GM13977 (cell line): Measurements from ENCODE around the gene METAP1D.

Experiments
- DNase-seq: peaks from one replicate; pipeline ENCODE4 v3.0.0; 2012; ENCODE audit warnings: low spot score
- in situ Hi-C: fragments of 300-500 bp; cut with MboI; formaldehyde crosslinking; loops from one replicate; pipeline ENCODE4 v1.12.0; 2022; ENCODE audit warnings: low sequenced_read_pairs, low pct_unique_long_range_greater_than_20kb, mixed read lengths, inconsistent platforms; ENCODE audit not compliant: unreplicated experiment
- TF ChIP-seq, protein P1 (sequence below): IDR thresholded peaks from 2 replicates; pipeline ENCODE4 v1.5.1; 2012; ENCODE audit warnings: mild to moderate bottlenecking, control low read depth; ENCODE audit not compliant: insufficient read depth; ENCODE audit errors: extremely low read depth, missing control alignments

METAP1D gene

DNA sequence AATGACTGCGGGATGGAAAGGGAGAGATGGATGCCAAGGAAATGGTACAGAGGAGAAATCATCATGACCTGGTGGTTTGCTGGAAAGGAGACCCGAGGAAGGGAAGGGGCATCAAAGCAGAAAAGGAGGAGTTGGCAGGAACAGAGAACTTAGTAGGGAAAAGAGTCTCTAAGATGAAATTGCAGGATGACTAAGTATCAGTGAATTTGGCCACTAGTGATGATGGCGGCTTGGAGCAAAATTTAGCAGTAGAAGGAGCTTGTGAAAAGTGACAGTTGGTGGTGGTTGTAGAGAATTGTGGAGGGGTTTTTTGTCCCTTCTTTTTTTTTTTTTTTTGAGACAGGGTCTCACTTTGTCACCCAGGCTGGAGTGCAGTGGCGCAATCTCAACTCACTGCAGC is 10.1 kb downstream of the METAP1D start:
- DNase-seq, result no peak
- in situ Hi-C loops, result no loop called here
- TF ChIP-seq, protein P1, sequence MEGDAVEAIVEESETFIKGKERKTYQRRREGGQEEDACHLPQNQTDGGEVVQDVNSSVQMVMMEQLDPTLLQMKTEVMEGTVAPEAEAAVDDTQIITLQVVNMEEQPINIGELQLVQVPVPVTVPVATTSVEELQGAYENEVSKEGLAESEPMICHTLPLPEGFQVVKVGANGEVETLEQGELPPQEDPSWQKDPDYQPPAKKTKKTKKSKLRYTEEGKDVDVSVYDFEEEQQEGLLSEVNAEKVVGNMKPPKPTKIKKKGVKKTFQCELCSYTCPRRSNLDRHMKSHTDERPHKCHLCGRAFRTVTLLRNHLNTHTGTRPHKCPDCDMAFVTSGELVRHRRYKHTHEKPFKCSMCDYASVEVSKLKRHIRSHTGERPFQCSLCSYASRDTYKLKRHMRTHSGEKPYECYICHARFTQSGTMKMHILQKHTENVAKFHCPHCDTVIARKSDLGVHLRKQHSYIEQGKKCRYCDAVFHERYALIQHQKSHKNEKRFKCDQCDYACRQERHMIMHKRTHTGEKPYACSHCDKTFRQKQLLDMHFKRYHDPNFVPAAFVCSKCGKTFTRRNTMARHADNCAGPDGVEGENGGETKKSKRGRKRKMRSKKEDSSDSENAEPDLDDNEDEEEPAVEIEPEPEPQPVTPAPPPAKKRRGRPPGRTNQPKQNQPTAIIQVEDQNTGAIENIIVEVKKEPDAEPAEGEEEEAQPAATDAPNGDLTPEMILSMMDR, result no peak

DNA sequence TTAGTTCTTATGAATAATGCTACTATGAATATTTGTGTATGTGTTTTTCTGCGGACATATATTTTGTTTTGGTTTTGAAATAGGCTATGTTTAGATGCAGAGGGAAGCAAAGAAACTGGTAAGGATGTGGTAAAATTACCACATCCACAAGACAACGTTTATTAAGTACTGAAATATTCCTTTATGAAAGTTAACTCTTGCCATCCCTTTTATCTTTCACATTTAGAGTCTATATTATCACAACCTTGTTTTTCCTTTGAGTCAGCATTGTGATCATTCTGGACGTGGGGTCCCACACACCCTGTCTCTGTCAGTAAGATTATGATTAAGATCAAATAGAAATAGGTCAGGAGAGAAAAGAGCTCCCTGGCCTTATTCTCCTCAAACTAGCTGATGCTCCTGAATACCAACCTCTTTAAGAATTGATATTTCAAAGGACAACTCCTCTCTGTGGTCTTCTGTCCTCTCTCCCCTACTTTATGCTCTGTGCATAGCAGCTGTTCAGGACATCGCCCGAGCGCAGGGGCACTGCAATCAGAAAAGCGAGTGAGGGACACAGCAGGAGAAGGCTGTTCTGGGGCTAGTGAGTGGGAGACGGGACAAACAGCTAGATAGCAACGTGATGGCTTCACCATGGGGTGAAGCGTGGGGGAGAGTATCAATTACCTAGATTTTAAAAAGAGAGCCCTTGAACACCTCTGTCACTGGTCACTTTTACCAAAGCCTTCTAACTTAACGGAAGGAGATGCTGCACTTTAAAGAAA is 12.2 kb downstream of the METAP1D start:
- in situ Hi-C loops, result no loop called here
- no peak for DNase-seq
- TF ChIP-seq, protein P1, result no peak

DNA sequence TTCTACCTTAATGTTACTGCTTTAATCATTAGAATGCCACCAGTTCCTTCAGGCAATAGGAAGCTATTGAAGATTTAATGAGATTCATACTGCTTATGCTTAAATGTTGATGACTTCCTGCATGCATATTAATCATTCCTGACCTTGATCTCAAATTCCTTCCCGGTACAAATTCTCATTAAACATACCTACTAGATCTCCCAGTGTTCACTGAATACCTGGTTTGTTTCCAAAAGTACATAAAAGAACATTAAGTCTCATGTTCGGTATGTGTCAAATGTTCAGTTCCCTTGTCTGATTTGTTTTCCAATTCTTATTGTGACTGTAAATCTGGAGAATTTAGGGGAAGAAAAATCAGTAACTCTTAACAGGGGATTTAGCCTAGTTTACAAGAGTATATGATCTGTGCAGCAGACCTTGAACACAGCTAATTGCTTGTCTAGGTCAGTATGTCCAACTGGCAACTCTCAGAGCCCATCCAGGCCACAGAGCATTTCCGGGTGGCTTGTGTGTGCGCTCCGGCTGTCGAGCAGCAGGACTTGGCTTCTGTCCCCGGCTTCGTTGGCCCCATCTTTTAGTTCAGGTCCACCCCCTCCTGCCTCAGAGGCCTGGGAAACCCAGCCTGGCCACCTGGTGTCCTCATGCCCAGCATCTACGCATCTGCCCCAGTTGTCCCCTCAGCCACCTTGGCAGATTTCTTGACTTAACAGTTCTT is 13.1 kb downstream of the METAP1D start:
- in situ Hi-C loops, result no loop called here
- TF ChIP-seq, protein P1, result no peak
- DNase-seq, result no peak

DNA sequence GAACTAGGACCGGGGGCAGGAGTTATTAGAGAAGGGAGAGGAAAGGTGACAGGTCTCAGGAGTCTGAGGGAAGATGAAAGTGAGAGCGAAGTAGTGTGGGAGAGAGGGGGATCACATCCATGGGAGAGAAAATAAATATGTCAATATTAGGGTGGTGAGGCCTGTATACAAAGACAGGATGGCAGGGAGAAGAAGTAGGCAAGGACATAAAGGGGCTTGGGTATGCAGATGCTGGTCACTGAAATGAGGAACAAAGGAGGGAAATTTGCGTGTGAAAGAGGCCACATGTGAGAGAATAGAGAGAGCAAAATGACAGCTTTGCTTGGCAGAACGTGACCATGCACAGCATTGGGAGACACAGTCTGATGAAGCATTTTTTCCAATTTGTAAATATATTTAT is 13.6 kb downstream of the METAP1D start:
- DNase-seq, result peak; percentile 62
- TF ChIP-seq, protein P1, result no peak
- in situ Hi-C loops, result no loop called here

DNA sequence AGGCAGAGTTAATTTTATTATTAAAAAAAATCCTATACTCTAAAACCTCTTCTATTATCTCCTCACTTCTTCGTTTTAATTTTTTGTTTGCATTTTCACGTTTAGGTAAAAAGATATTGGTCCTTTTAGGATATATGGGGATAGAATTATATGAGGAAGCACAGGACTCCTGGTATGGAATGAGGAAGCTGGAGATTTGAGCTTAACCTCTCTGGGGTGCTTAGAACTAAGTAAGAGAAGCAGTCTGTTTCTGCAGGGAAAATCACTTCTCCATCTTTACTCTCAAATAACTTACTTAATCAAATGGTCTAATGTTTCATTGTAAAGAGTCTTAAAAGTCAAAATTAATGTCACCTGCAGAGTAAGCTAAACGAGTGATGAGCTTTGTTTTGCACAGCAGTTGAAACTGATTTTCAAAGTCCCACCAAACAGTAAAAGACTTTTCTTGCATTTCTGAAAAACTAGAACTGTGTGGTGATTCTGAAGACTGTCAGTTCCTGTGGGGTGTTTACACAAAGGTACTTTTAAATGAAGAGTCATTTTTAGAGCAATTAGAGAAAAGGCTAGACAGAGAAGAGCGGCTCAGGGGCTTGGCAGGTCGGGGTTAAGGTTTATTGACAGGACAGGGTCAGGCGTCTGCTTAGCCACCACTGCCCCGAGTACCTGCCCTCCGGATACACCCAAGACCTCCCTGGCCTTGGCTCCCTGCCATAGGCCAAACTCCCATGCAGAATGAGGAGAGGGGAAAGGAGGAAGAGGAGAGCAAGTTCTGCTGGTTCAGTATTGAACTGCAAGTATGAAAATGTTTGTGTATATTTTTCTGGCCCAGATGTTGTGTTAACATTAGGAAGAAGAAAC is 21.6 kb downstream of the METAP1D start:
- DNase-seq, result no peak
- in situ Hi-C loops, result no loop called here
- TF ChIP-seq, protein P1, result no peak

DNA sequence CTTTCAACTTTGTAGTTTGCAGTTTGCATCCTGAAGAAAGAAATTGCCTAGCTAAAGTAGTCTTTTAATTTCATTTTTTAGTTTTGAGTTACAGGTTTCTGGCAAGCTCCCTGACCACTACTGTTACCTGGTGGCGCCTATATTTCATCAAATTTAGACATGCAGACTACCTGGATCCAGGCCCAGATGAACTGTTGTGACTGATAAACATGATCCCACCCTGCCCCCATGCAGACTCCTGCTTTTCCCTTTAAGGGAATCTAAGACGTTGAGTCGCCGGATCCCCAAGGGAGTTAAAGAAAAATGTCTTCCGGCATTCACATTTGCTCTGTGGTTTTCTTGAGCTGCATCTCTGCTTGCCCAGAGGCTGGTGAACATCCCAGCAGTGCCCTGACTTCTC is 22.2 kb downstream of the METAP1D start:
- in situ Hi-C loops, result no loop called here
- no peak for DNase-seq
- TF ChIP-seq, protein P1, result no peak
